T-helper 1 cell treated with Interleukin-12 subunit alpha and Interleukin-12 subunit beta and Interleukin-4 antibody, amounts not matched to agents 30 μg/mL and 1 μg/mL, for 36 hours (primary cell): ENCODE results near the gene PSAPL1.
"Not testable (repeated sequence)": the region's sequence is repeated elsewhere in the genome, so short reads cannot be mapped to it uniquely, and the experiment has no call there.

ENCODE experiments used
- H3K27ac Mint-ChIP-seq: one replicate; pipeline ENCODE4 v1.8.0; 2021; ENCODE audit warnings: mild to moderate bottlenecking, mixed read lengths
- H3K27me3 Mint-ChIP-seq: one replicate; pipeline ENCODE4 v1.8.0; 2021; ENCODE audit warnings: low read depth, mixed read lengths
- H3K36me3 Mint-ChIP-seq: one replicate; pipeline ENCODE4 v1.8.0; 2021; ENCODE audit warnings: low read depth, mixed read lengths
- H3K4me1 Mint-ChIP-seq: one replicate; pipeline ENCODE4 v1.8.0; 2021; ENCODE audit warnings: low read depth, mixed read lengths
- H3K4me3 Mint-ChIP-seq: one replicate; pipeline ENCODE4 v1.8.0; 2021; ENCODE audit warnings: mild to moderate bottlenecking, moderate library complexity, mixed read lengths
- H3K9me3 Mint-ChIP-seq: one replicate; pipeline ENCODE4 v1.8.0; 2021; ENCODE audit warnings: mixed read lengths

Gene PSAPL1

DNA sequence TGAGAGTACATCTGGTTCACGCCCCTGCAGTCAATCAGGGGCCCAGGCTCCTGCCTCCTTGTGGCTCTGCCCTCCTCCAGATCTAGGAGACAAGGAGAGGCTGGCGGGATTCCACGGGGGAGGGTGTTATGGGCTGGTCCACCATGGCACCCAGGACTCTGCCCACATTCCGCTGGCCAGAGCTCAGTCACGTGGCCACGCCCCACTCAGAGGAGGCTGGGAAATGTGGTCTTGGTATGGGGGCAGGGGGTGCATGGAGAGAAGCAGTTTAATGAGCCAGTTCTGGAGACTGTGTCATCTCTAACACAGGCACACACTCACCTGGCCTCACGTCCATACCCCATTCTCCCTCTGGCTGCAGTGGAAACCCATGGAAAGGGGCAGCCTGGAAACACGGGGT, 31.5 kb upstream of the PSAPL1 start:
- no peaks in the 10 kb centered on the region for H3K4me1 Mint-ChIP-seq
- H3K4me3 Mint-ChIP-seq = no peak overlapping the region
- H3K36me3 Mint-ChIP-seq = no peaks in the 10 kb centered on the region
- no peaks in the 10 kb centered on the region for H3K27me3 Mint-ChIP-seq
- H3K9me3 Mint-ChIP-seq = no peaks in the 10 kb centered on the region
- no peak overlapping the region for H3K27ac Mint-ChIP-seq

DNA sequence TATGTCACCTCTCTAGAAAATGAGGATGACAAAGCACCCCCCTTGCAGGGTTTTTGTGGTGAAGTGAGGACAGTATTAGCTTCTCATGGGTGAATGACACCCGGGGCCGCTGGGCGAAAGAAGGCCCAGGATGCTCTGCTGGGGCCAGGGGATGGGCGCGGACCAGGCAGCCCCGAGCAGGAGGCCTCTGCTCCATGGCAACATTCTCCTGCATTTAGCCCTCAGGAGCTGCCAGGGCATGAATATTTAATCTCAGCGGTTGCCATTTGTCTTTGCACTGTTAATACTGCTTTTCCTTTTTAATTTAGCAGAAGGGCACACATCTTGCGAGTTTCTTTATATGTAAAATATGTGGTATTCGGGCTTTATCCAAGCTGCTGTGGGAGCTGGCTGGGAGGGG, 30.3 kb upstream of the PSAPL1 start:
- H3K4me1 Mint-ChIP-seq = no peaks in the 10 kb centered on the region
- H3K27ac Mint-ChIP-seq = no peak overlapping the region
- H3K4me3 Mint-ChIP-seq = no peak overlapping the region
- no peaks in the 10 kb centered on the region for H3K36me3 Mint-ChIP-seq
- no peaks in the 10 kb centered on the region for H3K27me3 Mint-ChIP-seq
- H3K9me3 Mint-ChIP-seq = no peaks in the 10 kb centered on the region

DNA sequence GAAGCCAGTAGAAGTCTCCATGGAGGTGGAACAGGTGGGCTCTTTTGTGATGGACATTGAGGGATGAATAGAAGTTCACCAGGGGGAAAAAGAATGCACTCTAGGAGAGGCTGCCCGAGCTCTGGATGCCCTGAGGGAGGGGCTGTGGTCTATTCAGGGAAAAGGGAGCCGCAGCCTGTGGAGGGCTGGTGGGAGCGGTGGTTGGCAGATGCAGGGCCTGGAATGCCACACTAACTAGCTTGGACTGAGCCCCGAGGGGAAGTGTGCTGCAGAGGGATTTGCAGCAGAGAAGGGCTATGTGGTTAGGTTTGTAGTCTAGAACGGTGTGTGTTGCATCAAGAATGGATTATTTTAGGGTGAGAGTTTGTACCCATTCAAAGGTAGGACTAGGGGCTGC, 29.5 kb upstream of the PSAPL1 start:
- no peaks in the 10 kb centered on the region for H3K27me3 Mint-ChIP-seq
- H3K4me3 Mint-ChIP-seq = no peak overlapping the region
- H3K36me3 Mint-ChIP-seq = no peaks in the 10 kb centered on the region
- H3K9me3 Mint-ChIP-seq = no peaks in the 10 kb centered on the region
- H3K4me1 Mint-ChIP-seq = no peaks in the 10 kb centered on the region
- H3K27ac Mint-ChIP-seq = no peak overlapping the region

DNA sequence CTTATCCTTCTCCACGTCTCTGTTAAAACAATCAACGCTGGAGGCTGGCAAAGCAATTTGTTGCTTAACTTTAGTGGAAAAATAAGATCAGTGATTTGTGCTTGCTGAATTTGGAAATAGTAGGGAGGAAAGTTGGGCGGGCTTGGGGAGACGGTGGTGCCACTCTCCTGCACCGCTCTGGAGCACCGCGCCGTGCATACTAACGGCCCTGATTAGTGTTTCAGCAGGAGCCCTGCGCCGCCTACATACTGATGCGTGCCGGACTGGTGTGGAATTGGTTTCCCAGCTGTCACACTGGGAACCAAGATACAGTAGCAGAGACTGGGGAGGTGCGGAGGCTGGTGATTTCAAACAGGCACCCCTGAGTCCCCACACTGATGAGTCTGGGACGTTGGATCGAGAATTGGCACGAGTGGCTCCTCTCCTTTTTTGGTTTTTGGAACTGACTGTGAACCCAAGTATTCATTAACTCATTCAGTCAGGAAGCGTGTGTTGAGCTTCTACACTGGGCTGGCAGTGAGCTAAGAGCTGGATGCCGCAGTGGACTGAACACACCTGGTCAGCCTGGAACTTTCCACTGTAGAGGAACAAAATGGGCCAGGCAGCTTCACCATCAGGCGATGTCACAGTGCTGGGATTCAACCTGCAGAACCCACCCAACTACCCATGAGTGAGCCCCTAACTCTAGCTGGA, 29.0 kb upstream of the PSAPL1 start:
- Mint-ChIP-seq H3K27me3 (no peaks in the 10 kb centered on the region), H3K9me3 (no peaks in the 10 kb centered on the region), H3K36me3 (no peaks in the 10 kb centered on the region), H3K27ac (no peak overlapping the region), H3K4me1 (no peaks in the 10 kb centered on the region), H3K4me3 (no peak overlapping the region)

DNA sequence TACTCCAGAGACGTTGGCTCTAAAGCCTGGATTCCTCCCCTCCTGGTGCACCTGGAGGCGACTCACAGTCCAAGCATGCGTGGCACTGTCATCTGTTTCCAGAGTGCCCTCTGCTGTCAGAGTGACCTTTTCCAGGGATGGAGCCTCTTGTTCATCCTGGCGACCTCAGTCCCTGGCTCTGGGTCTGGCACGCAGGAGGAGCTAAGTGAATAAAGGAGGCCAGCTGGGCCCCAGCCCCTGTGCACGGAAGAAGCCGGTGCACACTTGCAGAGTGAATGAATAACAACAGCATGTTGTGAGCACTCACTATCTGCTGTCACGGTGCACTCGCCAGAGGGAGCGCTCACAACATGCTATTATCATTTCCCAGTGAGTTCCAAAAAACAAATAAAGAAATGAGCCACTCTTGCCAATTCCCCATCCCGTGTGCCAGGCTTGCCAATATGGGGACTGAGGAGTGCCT, 27.8 kb upstream of the PSAPL1 start:
- Mint-ChIP-seq H3K4me1 (no peaks in the 10 kb centered on the region), H3K4me3 (no peak overlapping the region), H3K27ac (no peak overlapping the region), H3K27me3 (no peaks in the 10 kb centered on the region), H3K9me3 (no peaks in the 10 kb centered on the region), H3K36me3 (no peaks in the 10 kb centered on the region)

DNA sequence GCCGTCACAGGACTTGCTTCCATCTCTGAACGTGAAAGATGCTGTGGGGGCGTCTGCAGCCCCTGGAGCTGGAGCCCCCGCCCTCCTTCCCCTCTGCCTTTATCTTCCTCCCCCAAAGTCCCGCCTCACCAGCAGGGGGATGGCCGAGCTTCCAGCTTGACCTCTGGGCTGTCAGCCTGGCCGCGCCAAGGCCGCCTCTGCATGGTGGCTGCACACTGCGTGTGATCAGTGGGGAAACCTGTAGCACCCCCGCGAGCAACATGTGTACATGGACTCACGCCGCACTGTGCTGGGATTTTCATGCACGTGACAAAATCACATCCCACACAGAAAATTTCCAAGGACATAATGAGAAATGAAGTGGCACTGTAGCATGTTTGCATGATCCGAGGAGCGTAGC, 26.5 kb upstream of the PSAPL1 start:
- Mint-ChIP-seq H3K4me3 (no peak overlapping the region), H3K9me3 (no peaks in the 10 kb centered on the region), H3K27me3 (no peaks in the 10 kb centered on the region), H3K27ac (no peak overlapping the region), H3K4me1 (no peaks in the 10 kb centered on the region), H3K36me3 (no peaks in the 10 kb centered on the region)

DNA sequence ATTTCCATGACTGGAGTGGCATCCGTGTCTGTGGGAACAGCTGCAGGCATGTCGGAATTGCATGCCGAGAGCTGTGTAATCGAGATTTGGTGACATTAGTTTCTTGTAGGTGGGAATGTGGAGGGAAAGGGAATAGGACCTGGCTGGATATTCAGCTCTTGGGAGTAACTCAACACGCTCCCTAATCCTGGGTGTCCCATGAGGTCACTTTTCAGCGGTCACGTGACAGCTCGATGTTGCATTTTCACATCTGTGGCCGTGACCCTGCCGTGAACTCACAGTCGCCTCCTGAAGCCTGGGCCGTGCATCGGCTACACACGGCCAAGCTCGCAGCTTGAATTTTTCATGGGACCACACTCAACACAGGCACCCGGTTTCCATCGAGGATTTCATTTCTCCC, 25.8 kb upstream of the PSAPL1 start:
- Mint-ChIP-seq H3K36me3 (no peaks in the 10 kb centered on the region), H3K4me3 (no peak overlapping the region), H3K27me3 (no peaks in the 10 kb centered on the region), H3K4me1 (no peaks in the 10 kb centered on the region), H3K27ac (no peak overlapping the region), H3K9me3 (no peaks in the 10 kb centered on the region)

DNA sequence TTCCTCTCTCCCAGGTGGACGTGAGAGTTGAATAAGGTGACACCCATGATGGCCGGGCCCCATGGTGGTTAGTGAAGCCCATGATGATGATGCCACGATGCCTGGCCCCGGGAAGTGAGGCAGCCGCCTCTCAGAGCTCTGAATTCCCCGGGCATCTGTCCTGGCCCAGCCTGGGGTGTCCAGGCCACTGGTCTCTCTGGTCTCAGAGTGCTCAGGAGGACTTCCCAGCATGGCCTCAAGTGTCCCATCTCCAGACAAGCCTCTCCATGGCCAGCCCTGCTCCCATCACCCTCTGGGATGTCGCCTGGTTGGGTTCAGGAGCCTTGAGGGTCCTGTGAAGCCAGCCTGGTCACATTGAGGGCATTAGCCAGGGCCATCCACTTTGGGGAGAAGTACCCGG, 24.7 kb upstream of the PSAPL1 start:
- Mint-ChIP-seq H3K27me3 (no peaks in the 10 kb centered on the region), H3K9me3 (no peaks in the 10 kb centered on the region), H3K27ac (no peak overlapping the region), H3K4me3 (no peak overlapping the region), H3K4me1 (no peaks in the 10 kb centered on the region), H3K36me3 (no peaks in the 10 kb centered on the region)

DNA sequence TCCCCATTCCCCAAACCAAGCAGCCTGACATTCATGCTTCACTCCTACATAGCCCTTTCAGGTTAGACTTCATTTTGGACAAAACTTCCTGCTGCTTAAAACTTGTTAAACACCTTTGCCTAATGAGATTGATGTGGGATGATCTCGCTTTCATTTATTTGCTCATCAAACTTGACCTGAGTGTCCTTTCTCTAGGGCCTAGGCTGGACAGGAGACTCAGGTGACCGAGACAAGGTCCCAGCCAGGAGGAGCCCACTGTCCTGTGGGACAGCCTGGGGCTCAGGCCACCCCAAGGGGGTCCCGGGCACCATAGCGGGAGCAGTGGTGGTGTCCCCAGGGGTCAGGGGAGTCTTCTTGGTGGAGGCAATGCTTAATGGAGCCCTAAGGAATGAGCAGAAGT, 23.7 kb upstream of the PSAPL1 start:
- Mint-ChIP-seq H3K4me1 (no peaks in the 10 kb centered on the region), H3K27me3 (no peaks in the 10 kb centered on the region), H3K36me3 (no peaks in the 10 kb centered on the region), H3K4me3 (no peak overlapping the region), H3K9me3 (no peaks in the 10 kb centered on the region), H3K27ac (no peak overlapping the region)

DNA sequence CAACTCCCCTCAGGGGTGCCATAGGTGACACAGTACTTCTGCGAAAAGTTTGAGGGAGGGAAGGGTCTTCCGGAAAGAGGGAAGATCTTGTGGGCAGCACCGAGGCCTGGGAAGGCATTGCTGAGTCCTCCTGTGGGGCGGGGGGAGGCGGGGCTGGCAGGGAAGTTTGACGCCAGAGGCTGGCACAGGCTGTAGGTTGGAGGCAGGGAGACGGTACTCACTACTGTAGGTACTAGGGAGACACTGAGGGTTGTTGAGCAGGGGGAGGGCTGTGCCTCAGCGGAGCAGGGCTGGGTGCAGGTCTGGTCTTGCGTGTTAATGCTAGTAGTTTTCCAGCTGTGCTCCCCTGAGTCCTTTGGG, 23.3 kb upstream of the PSAPL1 start:
- no peaks in the 10 kb centered on the region for H3K9me3 Mint-ChIP-seq
- no peak overlapping the region for H3K4me3 Mint-ChIP-seq
- no peaks in the 10 kb centered on the region for H3K36me3 Mint-ChIP-seq
- no peaks in the 10 kb centered on the region for H3K27me3 Mint-ChIP-seq
- H3K4me1 Mint-ChIP-seq = no peaks in the 10 kb centered on the region
- H3K27ac Mint-ChIP-seq = no peak overlapping the region

DNA sequence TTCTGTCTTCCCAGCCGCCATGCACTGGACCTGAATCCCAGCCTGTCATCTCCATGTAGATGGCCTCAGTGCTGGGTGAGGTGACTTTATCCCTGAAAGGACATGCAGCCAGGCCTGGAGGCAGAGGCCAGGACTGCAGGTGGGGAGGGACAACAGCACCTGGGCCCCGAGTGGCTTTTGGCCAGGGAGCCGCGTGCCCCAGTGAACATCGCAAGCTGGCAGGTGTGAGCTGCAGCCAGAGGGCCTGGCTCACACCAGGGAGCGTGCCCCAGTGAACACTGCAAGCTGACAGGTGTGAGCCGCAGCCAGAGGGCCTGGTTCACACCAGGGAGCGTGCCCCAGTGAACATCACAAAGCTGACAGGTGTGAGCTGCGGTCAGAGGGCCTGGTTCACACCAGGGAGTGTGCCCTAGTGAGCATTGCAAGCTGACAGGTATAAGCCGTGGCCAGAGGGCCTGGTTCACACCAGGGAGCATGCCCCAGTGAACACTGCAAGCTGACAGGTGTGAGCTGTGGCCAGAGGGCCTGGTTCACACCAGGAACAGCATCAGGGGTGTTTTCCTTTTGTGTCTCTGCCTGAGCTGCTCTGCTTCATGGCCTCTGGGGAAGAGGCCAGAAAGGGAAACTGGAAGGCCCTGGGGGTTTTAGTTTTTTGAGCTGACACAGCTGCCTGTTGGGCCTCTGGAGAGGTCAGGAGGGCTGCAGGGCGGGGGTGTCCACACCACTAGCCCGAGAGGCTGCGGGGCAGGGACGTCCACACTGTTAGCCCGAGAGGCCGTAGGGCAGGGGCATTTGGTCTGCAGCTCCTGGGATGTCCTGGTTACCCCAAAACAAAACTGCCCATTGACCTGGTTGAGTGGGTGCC, 22.7 kb upstream of the PSAPL1 start:
- H3K27ac Mint-ChIP-seq = no peak overlapping the region
- H3K4me1 Mint-ChIP-seq = no peaks in the 10 kb centered on the region
- H3K27me3 Mint-ChIP-seq = no peaks in the 10 kb centered on the region
- H3K9me3 Mint-ChIP-seq = no peaks in the 10 kb centered on the region
- H3K36me3 Mint-ChIP-seq = no peaks in the 10 kb centered on the region
- H3K4me3 Mint-ChIP-seq = no peak overlapping the region

DNA sequence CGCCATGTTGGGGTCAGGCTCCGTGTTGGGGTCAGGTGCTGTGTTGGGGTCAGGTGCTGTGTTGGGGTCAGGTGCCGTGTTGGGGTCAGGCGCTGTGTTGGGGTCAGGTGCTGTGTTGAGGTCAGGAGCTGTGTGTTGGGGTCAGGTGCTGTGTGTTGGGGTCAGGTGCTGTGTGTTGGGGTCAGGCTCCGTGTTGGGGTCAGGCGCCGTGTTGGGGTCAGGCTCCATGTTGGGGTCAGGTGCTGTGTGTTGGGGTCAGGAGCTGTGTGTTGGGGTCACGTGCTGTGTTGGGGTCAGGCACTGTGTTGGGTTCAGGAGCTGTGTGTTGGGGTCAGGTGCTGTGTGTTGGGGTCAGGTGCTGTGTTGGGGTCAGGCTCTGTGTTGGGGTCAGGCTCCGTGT, 18.1 kb upstream of the PSAPL1 start:
- H3K27ac Mint-ChIP-seq, H3K4me3 Mint-ChIP-seq, H3K27me3 Mint-ChIP-seq: not testable (repeated sequence)

DNA sequence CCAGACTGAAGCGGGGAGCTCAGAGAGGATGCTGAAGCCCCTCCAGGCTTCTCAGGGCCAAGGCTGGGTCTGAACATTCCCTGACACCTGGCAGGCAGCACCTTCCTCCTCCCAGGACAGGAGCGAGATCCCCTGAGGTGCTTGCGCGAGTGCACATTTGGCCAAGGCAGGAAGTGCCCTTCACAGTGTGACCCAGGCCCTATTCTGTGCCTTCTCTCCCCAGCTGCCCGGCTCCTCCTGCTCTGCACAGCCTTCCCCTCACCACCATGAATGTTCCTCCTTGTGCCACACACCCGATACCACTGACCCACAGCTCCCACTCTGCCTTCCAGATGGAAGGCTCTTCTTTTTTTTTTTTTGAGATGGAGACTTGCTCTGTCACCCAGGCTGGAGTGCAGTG, 17.1 kb upstream of the PSAPL1 start:
- Mint-ChIP-seq H3K27ac (no peak overlapping the region), H3K4me3 (no peak overlapping the region), H3K36me3 (no peaks in the 10 kb centered on the region), H3K9me3 (no peaks in the 10 kb centered on the region), H3K27me3 (no peaks in the 10 kb centered on the region), H3K4me1 (no peaks in the 10 kb centered on the region)

More for the DNA sequence above, 18.1 kb upstream of the PSAPL1 start:
- H3K9me3 Mint-ChIP-seq, H3K4me1 Mint-ChIP-seq, H3K36me3 Mint-ChIP-seq: not testable (repeated sequence)

DNA sequence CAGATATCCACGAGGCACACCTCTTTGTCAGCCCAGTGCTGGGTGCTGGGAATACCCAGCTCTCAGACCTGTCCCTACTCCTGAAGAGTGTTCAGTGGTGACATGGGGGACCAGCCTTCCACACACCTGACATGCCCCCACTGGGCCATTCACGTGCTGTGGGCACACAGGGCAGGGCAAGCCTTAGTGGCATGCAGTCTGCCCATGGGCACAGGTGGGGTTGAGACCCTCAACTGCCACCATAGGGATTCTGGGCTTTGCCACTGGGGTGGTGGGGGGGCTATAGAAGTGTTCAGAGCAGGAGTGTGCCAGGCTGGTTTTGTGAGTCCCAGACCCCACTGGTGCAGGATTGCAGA, 16.7 kb upstream of the PSAPL1 start:
- no peaks in the 10 kb centered on the region for H3K36me3 Mint-ChIP-seq
- H3K9me3 Mint-ChIP-seq = no peaks in the 10 kb centered on the region
- H3K27ac Mint-ChIP-seq = no peak overlapping the region
- no peak overlapping the region for H3K4me3 Mint-ChIP-seq
- H3K27me3 Mint-ChIP-seq = no peaks in the 10 kb centered on the region
- no peaks in the 10 kb centered on the region for H3K4me1 Mint-ChIP-seq

DNA sequence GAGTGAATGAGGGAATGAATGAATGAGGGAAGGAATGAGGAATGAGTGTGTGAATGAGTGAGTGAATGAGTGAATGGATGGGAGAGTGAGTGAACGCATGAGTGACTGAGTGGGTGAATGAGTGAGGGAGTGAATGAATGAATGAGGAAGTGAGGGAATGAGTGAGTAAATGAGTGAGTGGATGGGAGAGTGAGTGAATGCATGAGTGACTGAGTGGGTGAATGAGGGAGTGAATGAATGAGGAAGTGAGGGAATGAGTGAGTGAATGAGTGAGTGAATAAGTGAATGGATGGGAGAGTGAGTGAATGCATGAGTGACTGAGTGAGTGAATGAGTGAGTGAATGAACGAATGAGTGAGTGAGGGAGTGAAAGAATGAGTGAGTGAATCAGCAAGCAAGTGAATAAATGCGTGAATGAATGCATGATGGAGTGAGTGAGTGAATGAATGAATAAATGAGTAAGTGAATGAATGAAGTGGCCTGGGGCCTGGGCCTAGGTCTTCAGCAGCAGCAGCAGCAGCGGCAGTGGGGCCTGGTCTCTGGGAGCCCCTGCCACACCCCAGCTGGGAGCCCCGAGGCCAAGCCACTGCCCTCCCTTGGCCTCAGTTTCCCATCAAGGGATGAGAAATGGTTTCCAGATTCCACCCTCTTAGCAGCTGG, 16.2 kb upstream of the PSAPL1 start:
- Mint-ChIP-seq H3K36me3 (no peaks in the 10 kb centered on the region), H3K4me3 (no peak overlapping the region), H3K27ac (no peak overlapping the region), H3K27me3 (no peaks in the 10 kb centered on the region), H3K9me3 (no peaks in the 10 kb centered on the region), H3K4me1 (no peaks in the 10 kb centered on the region)
